HL-60/S4 treated with phorbol 12-myristate 13-acetate at 8.2 ng/mL for 4 days and 3 days (cell line): ENCODE data around the gene GJD4.

Experiments
- in situ Hi-C: fragments of 300-500 bp; cut with MboI; formaldehyde crosslinking; loops from 2 replicates; pipeline ENCODE4 v1.15.0; 2022; ENCODE audit warnings: low sequenced_read_pairs

The GJD4 gene

DNA sequence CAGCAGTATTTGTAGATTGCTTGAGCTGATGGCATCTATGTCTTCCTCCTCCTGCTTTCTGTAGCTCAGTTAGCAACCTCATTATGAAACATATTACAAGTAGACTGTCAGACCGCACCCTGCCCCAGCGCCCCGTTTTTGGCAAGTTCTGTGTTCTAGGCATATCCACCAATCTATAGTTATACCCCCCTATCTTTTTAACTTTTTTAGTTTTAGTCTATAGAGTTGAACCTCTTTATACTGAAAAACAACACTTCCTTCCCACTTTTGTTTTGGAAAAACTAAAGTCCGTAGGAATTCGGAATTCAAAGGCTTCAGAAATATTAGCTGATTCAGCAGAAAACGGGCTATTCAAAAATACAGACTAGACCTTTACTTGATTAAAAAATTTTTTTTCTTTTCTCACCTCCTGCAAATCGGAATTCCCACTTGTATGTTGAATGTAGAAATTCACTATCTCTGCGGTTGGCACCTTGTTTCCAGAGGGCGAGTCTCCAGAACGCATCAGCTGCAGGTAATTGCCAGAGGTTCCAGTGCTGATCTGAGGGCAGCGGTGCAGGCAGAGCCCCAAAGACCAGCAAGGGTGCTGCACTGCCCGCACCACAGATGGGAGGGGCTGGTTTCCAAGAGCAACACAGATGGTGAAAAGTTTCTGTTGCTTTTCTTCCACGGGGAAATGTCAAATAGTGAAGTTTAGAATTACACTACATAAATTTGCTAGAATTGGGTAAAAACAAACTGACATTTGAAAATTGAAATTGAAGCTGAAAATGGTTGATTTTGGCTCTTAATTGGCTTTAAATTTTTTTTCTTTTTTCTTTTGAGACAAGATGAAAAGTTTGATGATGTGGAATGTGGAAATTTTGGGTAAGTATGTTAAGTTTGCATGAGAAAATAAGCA is 39.2 kb downstream of the GJD4 start:
- in situ Hi-C loops: no loop called here

- in situ Hi-C loops: no loop called here
Observed at GRCh38 chr10:35650894-35651293, 45.8 kb downstream of the GJD4 start.

GRCh38 chr10:35652824-35653223 is 47.7 kb downstream of the GJD4 start:
- in situ Hi-C loops: no loop called here

DNA sequence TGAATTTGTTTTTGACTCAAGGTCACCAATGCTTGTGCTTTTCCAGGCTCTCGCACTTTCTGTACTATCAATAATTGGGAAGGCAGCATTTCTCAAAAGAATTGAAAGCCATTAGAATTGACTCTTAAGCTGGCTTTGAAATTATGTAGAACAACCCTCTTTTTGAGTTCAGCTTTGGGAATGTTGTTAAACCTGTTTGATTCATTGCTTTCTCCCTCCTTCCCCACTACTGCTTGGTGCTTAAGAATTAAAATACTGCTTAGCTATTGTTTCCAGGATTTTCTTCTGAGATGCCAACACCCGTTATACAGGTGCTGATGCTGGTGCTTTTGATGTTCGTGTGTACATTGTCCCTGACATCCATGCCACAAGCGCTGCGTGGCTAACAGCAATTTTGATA is 52.5 kb downstream of the GJD4 start:
- in situ Hi-C loops: no loop called here
